SU-DHL-6 (cell line): ENCODE data around the gene STBD1.

Experiments used
- CTCF ChIP-seq: fragments of 200-600 bp; sonication (generic); IDR thresholded peaks from one replicate; pipeline ENCODE4 v1.5.1; 2017; ENCODE audit warnings: antibody characterized with exemption, mild to moderate bottlenecking, low read length, moderate library complexity; ENCODE audit not compliant: insufficient read depth, poor library complexity, severe bottlenecking
- EZH2phosphoT487 ChIP-seq: fragments of 200-600 bp; sonication (generic), shearing (Covaris generic); conservative IDR thresholded peaks from 2 replicates; pipeline ENCODE4 v1.6.1; 2018; ENCODE audit warnings: mild to moderate bottlenecking, antibody characterized with exemption, low read length, moderate library complexity, mixed read lengths

- TF ChIP-seq CTCF (no peak), EZH2phosphoT487 (no peak)
Measured at GRCh38 chr4:76296286-76296820, 10.2 kb upstream of the STBD1 start.
